Mesendoderm (in vitro differentiated cells): Measurements from ENCODE around the gene NCOA1.

Experiments
- DNase-seq: peaks from one replicate; pipeline ENCODE4 v3.0.0; 2013
- H2AK5ac ChIP-seq: 2 replicates; pipeline ENCODE4 v1.6.1; 2013; ENCODE audit warnings: low read length, inconsistent platforms
- H2BK120ac ChIP-seq: 2 replicates; pipeline ENCODE4 v1.6.1; 2013; ENCODE audit warnings: low read depth, mild to moderate bottlenecking, low read length, moderate library complexity, mixed read lengths
- H2BK15ac ChIP-seq: replicated peaks from 2 replicates; pipeline ENCODE4 v1.6.1; 2013; ENCODE audit warnings: low read depth, mild to moderate bottlenecking, moderate library complexity
- H2BK5ac ChIP-seq: 2 replicates; pipeline ENCODE4 v1.6.1; 2013; ENCODE audit warnings: low read length, inconsistent platforms
- H3K18ac ChIP-seq: 2 replicates; pipeline ENCODE4 v1.6.1; 2013; ENCODE audit warnings: mild to moderate bottlenecking, low read length, mixed read lengths
- H3K23ac ChIP-seq: one replicate; pipeline ENCODE4 v1.6.1; 2013; ENCODE audit warnings: low read length
- H3K27ac ChIP-seq: 2 replicates; pipeline ENCODE4 v1.5.1; 2013; ENCODE audit warnings: low read depth, mild to moderate bottlenecking, inconsistent platforms, low read length, moderate library complexity
- H3K27me3 ChIP-seq: 2 replicates; pipeline ENCODE4 v1.6.1; 2013; ENCODE audit warnings: low read length, control low read depth, mild to moderate bottlenecking, inconsistent platforms; ENCODE audit not compliant: insufficient read depth, poor library complexity
- H3K36me3 ChIP-seq: 2 replicates; pipeline ENCODE4 v1.6.1; 2013; ENCODE audit warnings: low read length, inconsistent platforms; ENCODE audit not compliant: control insufficient read depth, insufficient read depth
- H3K4ac ChIP-seq: one replicate; pipeline ENCODE4 v1.6.1; 2013; ENCODE audit warnings: low read depth, mild to moderate bottlenecking, low read length, moderate library complexity
- H3K4me1 ChIP-seq: 2 replicates; pipeline ENCODE4 v1.6.1; 2013; ENCODE audit warnings: low read depth, low read length, inconsistent platforms; ENCODE audit not compliant: control insufficient read depth
- H3K4me2 ChIP-seq: 2 replicates; pipeline ENCODE4 v1.6.1; 2013; ENCODE audit warnings: low read length
- H3K4me3 ChIP-seq: 2 replicates; pipeline ENCODE4 v1.5.1; 2013; ENCODE audit warnings: mild to moderate bottlenecking, low read length
- H3K56ac ChIP-seq: one replicate; pipeline ENCODE4 v1.6.1; 2013; ENCODE audit warnings: low read length
- H3K79me1 ChIP-seq: 2 replicates; pipeline ENCODE4 v1.6.1; 2013; ENCODE audit warnings: low read length, inconsistent platforms
- H3K79me2 ChIP-seq: 2 replicates; pipeline ENCODE4 v1.6.1; 2013; ENCODE audit warnings: mild to moderate bottlenecking, low read length; ENCODE audit not compliant: control insufficient read depth, insufficient read depth
- H3K9ac ChIP-seq: 2 replicates; pipeline ENCODE4 v1.6.1; 2013; ENCODE audit warnings: low read length, inconsistent platforms
- H4K5ac ChIP-seq: one replicate; pipeline ENCODE4 v1.6.1; 2013; ENCODE audit warnings: low read length
- H4K8ac ChIP-seq: one replicate; pipeline ENCODE4 v1.6.1; 2013; ENCODE audit warnings: low read depth, mild to moderate bottlenecking, control low read depth, low read length, moderate library complexity
- WGBS: extraction: QIAGEN DNeasy Blood & Tissue Kit; methylation state at CpG from one replicate; pipeline ENCODE4 v1.1.7; 2013; ENCODE audit warnings: low lambda C conversion rate, missing lambda C conversion rate; ENCODE audit not compliant: insufficient coverage; ENCODE audit errors: extremely low coverage; 5-methylcytosine and 5-hydroxymethylcytosine counted together

Gene NCOA1

DNA sequence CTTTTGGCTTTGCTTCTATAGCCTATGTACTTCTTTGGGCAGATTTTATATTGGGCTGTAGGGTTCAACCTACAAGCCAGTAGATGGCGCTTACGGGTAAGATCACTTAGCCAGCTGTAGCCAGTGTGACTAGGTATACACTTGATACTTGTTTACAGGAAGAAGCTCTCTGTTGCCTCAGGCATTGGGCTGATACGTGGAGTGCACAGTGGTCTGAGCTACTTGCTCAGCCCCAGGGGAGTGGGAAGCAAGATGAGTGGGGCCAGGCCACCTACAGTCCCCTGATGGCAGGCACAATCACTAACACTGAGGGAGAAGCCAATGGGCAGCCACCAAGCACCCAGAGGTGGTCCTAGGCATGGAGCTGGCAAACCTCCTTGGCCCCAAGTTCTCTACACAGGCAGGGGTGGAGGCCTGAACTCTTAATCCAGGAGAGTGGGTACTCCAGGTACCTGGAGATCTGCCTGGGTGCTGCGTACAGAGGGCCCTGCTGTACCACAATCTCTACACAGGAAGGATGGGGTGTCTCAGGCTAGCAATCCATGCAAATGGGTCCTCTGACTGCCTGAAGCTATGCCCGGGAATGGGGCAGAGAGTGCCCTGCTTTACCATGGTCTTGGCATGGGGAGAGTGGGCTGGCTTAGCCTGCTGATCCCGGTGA lies 122.2 kb downstream of the NCOA1 start:
- no peaks in the 10 kb centered on the region for H3K79me1 ChIP-seq
- no peak overlapping the region for H3K4me2 ChIP-seq
- H3K4ac ChIP-seq: no peak overlapping the region
- no peak overlapping the region for H3K9ac ChIP-seq
- DNase-seq: peak; percentile 91
- H3K36me3 ChIP-seq: no peaks in the 10 kb centered on the region
- no peak overlapping the region for H4K5ac ChIP-seq
- no peak overlapping the region for H3K23ac ChIP-seq
- H3K27ac ChIP-seq: no peak overlapping the region
- H3K27me3 ChIP-seq: no peaks in the 10 kb centered on the region
- H2BK5ac ChIP-seq: no peak overlapping the region
- H3K56ac ChIP-seq: peak overlapping the region; percentile 73
- H3K18ac ChIP-seq: no peak overlapping the region
- WGBS: no CpG with 5 or more reads among the region's 6 CpGs
- no peak overlapping the region for H3K4me3 ChIP-seq
- no peak overlapping the region for H2BK15ac ChIP-seq
- no peaks in the 10 kb centered on the region for H3K4me1 ChIP-seq
- H2AK5ac ChIP-seq: peak overlapping the region; percentile 36
- H4K8ac ChIP-seq: no peak overlapping the region
- H2BK120ac ChIP-seq: no peak overlapping the region
- H3K79me2 ChIP-seq: no peaks in the 10 kb centered on the region

DNA sequence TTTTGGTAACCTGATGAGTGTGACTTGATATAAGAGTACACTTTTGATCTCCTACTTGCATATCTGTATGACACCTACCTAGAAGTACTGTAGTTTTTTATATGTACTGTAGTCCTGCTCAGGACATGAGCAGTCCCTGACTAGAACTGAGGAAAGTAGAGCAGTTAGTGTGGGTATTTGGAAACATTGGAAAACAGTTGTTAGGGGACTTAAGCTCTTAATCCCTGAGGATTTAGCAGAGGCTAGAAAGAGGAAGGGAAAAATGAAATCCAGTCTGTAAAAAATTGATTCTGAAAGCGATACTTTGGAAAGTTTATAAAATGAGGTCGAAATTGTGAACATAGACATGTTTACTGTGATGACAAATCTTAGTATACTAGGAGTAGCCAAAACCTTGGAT lies 125.6 kb downstream of the NCOA1 start:
- 100% methylated on average over 2 of the region's 2 CpGs for WGBS
- Histone ChIP-seq H3K79me1 (no peaks in the 10 kb centered on the region), H2AK5ac (no peak overlapping the region), H3K4me3 (no peak overlapping the region), H2BK5ac (no peak overlapping the region), H3K79me2 (no peaks in the 10 kb centered on the region), H3K27me3 (no peaks in the 10 kb centered on the region), H3K4ac (no peak overlapping the region), H2BK120ac (no peak overlapping the region), H3K9ac (no peak overlapping the region), H3K23ac (no peak overlapping the region), H3K4me1 (no peaks in the 10 kb centered on the region), H2BK15ac (no peak overlapping the region), H4K5ac (no peak overlapping the region), H3K36me3 (no peaks in the 10 kb centered on the region), H4K8ac (no peak overlapping the region), H3K4me2 (no peak overlapping the region), H3K27ac (no peak overlapping the region), H3K18ac (no peak overlapping the region), H3K56ac (no peak overlapping the region)
- DNase-seq: no peak

DNA sequence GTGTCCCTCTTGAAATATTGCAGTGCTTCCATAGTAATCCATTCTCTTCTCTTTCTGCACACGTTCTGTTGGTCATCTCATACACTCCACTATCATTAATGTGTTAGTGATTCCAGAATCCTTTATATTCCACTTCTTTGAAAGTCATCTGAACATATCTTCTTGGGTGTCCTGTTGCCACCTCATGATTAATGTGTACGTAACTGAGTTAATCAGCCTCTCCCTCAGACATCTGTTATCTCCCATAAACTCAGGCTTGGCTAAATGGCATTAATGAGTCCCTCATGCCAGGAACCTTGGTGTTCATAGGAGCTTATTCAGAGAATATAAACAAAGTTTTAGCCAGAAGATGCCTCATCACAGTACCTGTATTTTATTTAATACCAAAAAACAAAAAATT lies 126.4 kb downstream of the NCOA1 start:
- Histone ChIP-seq H3K27me3 (no peaks in the 10 kb centered on the region), H3K36me3 (no peaks in the 10 kb centered on the region), H4K8ac (no peak overlapping the region), H2BK120ac (no peak overlapping the region), H2BK15ac (no peak overlapping the region), H2AK5ac (no peak overlapping the region), H4K5ac (no peak overlapping the region), H3K79me1 (no peaks in the 10 kb centered on the region), H3K18ac (no peak overlapping the region), H3K4me2 (no peak overlapping the region), H3K79me2 (no peaks in the 10 kb centered on the region), H3K56ac (no peak overlapping the region), H3K4ac (no peak overlapping the region), H2BK5ac (no peak overlapping the region), H3K23ac (no peak overlapping the region), H3K27ac (no peak overlapping the region), H3K4me1 (no peaks in the 10 kb centered on the region), H3K4me3 (no peak overlapping the region), H3K9ac (no peak overlapping the region)
- WGBS: no CpG with 5 or more reads among the region's 2 CpGs
- no peak for DNase-seq

DNA sequence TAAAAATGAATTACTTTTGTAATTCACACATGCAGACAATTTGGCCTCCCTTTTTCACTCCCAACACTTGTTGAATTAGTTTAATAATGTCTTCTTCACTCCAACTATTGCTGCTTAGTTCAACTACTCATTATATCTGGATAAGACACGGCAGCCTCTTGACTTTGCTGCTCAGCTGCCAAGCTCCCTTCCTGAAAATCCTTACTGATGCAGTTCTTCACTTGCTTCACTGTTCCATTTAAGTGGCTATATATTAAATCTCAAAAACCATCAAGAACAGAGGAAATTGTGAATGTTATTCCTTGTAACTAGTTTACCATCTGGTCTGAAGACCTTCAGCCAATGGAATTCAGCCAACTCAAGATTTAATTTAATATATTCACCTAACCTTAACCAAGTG lies 127.1 kb downstream of the NCOA1 start:
- H3K27me3 ChIP-seq: no peaks in the 10 kb centered on the region

DNA sequence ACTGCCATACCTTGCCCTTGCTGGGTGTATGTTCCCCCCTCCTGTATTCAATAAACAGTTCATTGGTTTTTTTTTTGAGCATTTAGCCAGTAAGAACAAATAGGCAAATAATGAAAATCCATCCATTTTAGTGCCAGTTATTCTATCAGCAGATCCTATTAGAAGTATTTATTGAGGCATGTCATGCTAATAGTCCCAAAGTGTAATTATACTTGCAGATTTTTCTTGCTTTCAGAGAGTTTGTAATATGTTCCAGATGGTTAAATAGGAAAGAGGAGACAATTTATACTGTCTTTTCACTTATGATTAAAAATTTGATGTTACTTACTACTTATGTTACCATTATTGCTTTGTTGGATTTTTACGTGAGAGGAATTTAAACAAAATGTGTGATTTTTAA lies 127.6 kb downstream of the NCOA1 start:
- DNase-seq: no peak
- Histone ChIP-seq H3K4me1 (no peaks in the 10 kb centered on the region), H3K4me2 (no peak overlapping the region), H2BK15ac (no peak overlapping the region), H3K56ac (no peak overlapping the region), H3K9ac (no peak overlapping the region), H2BK5ac (no peak overlapping the region), H3K4ac (no peak overlapping the region), H4K8ac (no peak overlapping the region), H3K79me1 (no peaks in the 10 kb centered on the region), H3K27ac (no peak overlapping the region), H3K18ac (no peak overlapping the region), H3K79me2 (no peaks in the 10 kb centered on the region), H3K36me3 (no peaks in the 10 kb centered on the region), H4K5ac (no peak overlapping the region), H3K27me3 (no peaks in the 10 kb centered on the region), H2BK120ac (no peak overlapping the region), H3K23ac (no peak overlapping the region), H2AK5ac (no peak overlapping the region), H3K4me3 (no peak overlapping the region)
- WGBS: no CpG with 5 or more reads among the region's 1 CpG

More for the DNA sequence above, 127.1 kb downstream of the NCOA1 start:
- Histone ChIP-seq H3K23ac (no peak overlapping the region), H2BK120ac (no peak overlapping the region), H2AK5ac (no peak overlapping the region), H3K18ac (no peak overlapping the region), H3K79me1 (no peaks in the 10 kb centered on the region), H4K8ac (no peak overlapping the region), H3K56ac (no peak overlapping the region), H4K5ac (no peak overlapping the region), H3K4ac (no peak overlapping the region), H2BK5ac (no peak overlapping the region), H3K79me2 (no peaks in the 10 kb centered on the region), H3K36me3 (no peaks in the 10 kb centered on the region), H3K9ac (no peak overlapping the region), H3K27ac (no peak overlapping the region), H2BK15ac (no peak overlapping the region), H3K4me1 (no peaks in the 10 kb centered on the region), H3K4me3 (no peak overlapping the region), H3K4me2 (no peak overlapping the region)
- no peak for DNase-seq
- WGBS: no CpG with 5 or more reads among the region's 1 CpG

DNA sequence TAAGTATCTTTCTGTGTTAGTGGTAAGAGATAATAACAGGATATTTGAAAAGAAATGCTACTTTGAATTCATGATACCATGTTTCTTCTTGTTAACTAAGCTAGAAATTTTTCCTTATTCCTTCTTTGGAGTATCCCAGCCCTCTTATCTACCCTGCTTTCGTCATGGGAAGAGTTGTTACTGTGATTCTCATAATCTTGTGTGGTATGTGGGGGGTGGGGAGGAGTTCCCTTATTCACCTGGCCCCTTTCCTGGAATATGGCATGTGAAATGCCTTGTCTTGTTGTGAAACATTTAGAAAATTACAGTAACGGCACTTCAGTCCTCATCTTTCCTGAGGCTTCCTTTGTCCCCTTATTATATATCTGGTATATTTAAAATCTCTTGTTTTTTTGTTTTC lies 129.9 kb downstream of the NCOA1 start:
- no peaks in the 10 kb centered on the region for H3K36me3 ChIP-seq
- H3K27ac ChIP-seq: no peak overlapping the region
- no peak overlapping the region for H3K56ac ChIP-seq
- peaks cover 1% of the 10 kb centered on the region for H3K79me1 ChIP-seq
- H3K4ac ChIP-seq: no peak overlapping the region
- H4K8ac ChIP-seq: no peak overlapping the region
- H3K23ac ChIP-seq: no peak overlapping the region
- no CpG with 5 or more reads among the region's 2 CpGs for WGBS
- H2BK15ac ChIP-seq: no peak overlapping the region
- H3K79me2 ChIP-seq: no peaks in the 10 kb centered on the region
- no peaks in the 10 kb centered on the region for H3K4me1 ChIP-seq
- no peak overlapping the region for H3K9ac ChIP-seq
- H3K18ac ChIP-seq: no peak overlapping the region
- no peaks in the 10 kb centered on the region for H3K27me3 ChIP-seq
- no peak overlapping the region for H2AK5ac ChIP-seq
- no peak overlapping the region for H2BK120ac ChIP-seq
- no peak overlapping the region for H2BK5ac ChIP-seq
- no peak overlapping the region for H3K4me2 ChIP-seq
- no peak overlapping the region for H4K5ac ChIP-seq
- no peak overlapping the region for H3K4me3 ChIP-seq
- peak; percentile 57 for DNase-seq
